ENCODE results near the gene MAB21L4.

DNA sequence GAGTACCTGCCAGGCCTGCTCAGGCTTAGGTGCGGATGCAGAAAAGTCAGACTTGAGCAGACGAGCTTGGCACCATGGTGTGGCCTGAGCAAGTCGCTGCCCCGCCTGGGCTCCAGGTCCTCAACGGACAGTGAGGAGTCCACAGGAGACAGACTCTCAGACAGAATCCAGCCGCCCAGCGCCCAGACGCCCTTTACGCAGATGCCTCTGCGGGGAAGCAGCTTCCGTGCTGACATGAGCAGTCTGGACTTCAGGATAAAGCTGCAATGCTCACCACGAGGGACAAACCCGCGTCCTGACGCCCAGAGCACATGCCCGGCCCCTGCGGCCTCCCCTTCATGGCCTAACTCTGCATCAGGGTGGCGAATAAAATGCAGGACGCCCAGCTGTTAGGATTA is 3.5 kb upstream of the MAB21L4 start:
- TF ChIP-seq, protein P1, sequence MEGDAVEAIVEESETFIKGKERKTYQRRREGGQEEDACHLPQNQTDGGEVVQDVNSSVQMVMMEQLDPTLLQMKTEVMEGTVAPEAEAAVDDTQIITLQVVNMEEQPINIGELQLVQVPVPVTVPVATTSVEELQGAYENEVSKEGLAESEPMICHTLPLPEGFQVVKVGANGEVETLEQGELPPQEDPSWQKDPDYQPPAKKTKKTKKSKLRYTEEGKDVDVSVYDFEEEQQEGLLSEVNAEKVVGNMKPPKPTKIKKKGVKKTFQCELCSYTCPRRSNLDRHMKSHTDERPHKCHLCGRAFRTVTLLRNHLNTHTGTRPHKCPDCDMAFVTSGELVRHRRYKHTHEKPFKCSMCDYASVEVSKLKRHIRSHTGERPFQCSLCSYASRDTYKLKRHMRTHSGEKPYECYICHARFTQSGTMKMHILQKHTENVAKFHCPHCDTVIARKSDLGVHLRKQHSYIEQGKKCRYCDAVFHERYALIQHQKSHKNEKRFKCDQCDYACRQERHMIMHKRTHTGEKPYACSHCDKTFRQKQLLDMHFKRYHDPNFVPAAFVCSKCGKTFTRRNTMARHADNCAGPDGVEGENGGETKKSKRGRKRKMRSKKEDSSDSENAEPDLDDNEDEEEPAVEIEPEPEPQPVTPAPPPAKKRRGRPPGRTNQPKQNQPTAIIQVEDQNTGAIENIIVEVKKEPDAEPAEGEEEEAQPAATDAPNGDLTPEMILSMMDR (IDR thresholded peaks at IDR 0.05), result no peak
- TF ChIP-seq ZFX (IDR thresholded peaks at IDR 0.05; ENCODE audit: borderline replicate concordance), result no peak

Measured in 22Rv1 (cell line).